Activated naive CD8-positive, alpha-beta T cell treated with anti-CD3 and anti-CD28 coated beads, Interleukin-2, amount 50 U/mL, for 24 hours (primary cell): ENCODE measurements around the gene SDF2L1.
"Not testable (repeated sequence)": the region's sequence is repeated elsewhere in the genome, so short reads cannot be mapped to it uniquely, and the experiment has no call there.

Experiments
- ATAC-seq: fragments of 150-1000 bp; cut with Tn5 transposase; one replicate; pipeline ENCODE4 v1.10.0; 2021
- DNase-seq: peaks from one replicate; pipeline ENCODE4 v3.0.0; 2021
- H3K27ac Mint-ChIP-seq: one replicate; pipeline ENCODE4 v1.8.0; 2021; ENCODE audit warnings: mild to moderate bottlenecking, mixed read lengths
- H3K27me3 Mint-ChIP-seq: one replicate; pipeline ENCODE4 v1.8.0; 2021; ENCODE audit warnings: mixed read lengths
- H3K36me3 Mint-ChIP-seq: one replicate; pipeline ENCODE4 v1.8.0; 2021; ENCODE audit warnings: low read depth, mixed read lengths
- H3K4me1 Mint-ChIP-seq: one replicate; pipeline ENCODE4 v1.8.0; 2021; ENCODE audit warnings: mixed read lengths
- H3K4me3 Mint-ChIP-seq: one replicate; pipeline ENCODE4 v1.8.0; 2021; ENCODE audit warnings: mild to moderate bottlenecking, moderate library complexity, mixed read lengths
- H3K9me3 Mint-ChIP-seq: one replicate; pipeline ENCODE4 v1.8.0; 2021; ENCODE audit warnings: mixed read lengths

The SDF2L1 gene

GRCh38 chr22:21640810-21641209 is 1.3 kb upstream of the SDF2L1 start:
- Mint-ChIP-seq H3K4me1 (peaks cover 25% of the 10 kb centered on the region), H3K27ac (peak overlapping the region; percentile 87), H3K27me3 (peaks cover 7% of the 10 kb centered on the region), H3K36me3 (peaks cover 12% of the 10 kb centered on the region), H3K9me3 (no peaks in the 10 kb centered on the region), H3K4me3 (peak overlapping the region; percentile 21)
- no peak for DNase-seq
- ATAC-seq, result no peak

GRCh38 chr22:21641417-21641788 is 699 bp upstream of the SDF2L1 start:
- H3K27ac Mint-ChIP-seq, result peak overlapping the region; percentile 87
- peak overlapping the region; percentile 92 for H3K4me3 Mint-ChIP-seq
- ATAC-seq (no peak), DNase-seq (no peak)
- peaks cover 7% of the 10 kb centered on the region for H3K27me3 Mint-ChIP-seq
- peaks cover 16% of the 10 kb centered on the region for H3K36me3 Mint-ChIP-seq
- no peaks in the 10 kb centered on the region for H3K9me3 Mint-ChIP-seq
- H3K4me1 Mint-ChIP-seq, result peaks cover 28% of the 10 kb centered on the region

GRCh38 chr22:21642584-21643448 is 714 bp downstream of the SDF2L1 start:
- ATAC-seq (peak; percentile 21), DNase-seq (peak; percentile 75)
- H3K4me1 Mint-ChIP-seq, result peaks cover 32% of the 10 kb centered on the region
- H3K4me3 Mint-ChIP-seq, result peak overlapping the region; percentile 92
- H3K27me3 Mint-ChIP-seq, result peaks cover 7% of the 10 kb centered on the region
- no peaks in the 10 kb centered on the region for H3K9me3 Mint-ChIP-seq
- peak overlapping the region; percentile 87 for H3K27ac Mint-ChIP-seq
- H3K36me3 Mint-ChIP-seq, result peaks cover 26% of the 10 kb centered on the region

GRCh38 chr22:21643533-21644357 is 1.6 kb downstream of the SDF2L1 start:
- Mint-ChIP-seq H3K4me3 (peak overlapping the region; percentile 92), H3K27me3 (peaks cover 7% of the 10 kb centered on the region), H3K36me3 (peaks cover 33% of the 10 kb centered on the region), H3K9me3 (no peaks in the 10 kb centered on the region), H3K4me1 (peaks cover 32% of the 10 kb centered on the region), H3K27ac (peak overlapping the region; percentile 87)
- ATAC-seq (no peak), DNase-seq (no peak)

GRCh38 chr22:21645513-21645912 is 3.4 kb downstream of the SDF2L1 start:
- ATAC-seq, H3K4me3 Mint-ChIP-seq, H3K27me3 Mint-ChIP-seq, H3K27ac Mint-ChIP-seq, H3K9me3 Mint-ChIP-seq, DNase-seq: not testable (repeated sequence)
- peaks cover 45% of the 10 kb centered on the region for H3K36me3 Mint-ChIP-seq
- H3K4me1 Mint-ChIP-seq, result peaks cover 37% of the 10 kb centered on the region

DNA sequence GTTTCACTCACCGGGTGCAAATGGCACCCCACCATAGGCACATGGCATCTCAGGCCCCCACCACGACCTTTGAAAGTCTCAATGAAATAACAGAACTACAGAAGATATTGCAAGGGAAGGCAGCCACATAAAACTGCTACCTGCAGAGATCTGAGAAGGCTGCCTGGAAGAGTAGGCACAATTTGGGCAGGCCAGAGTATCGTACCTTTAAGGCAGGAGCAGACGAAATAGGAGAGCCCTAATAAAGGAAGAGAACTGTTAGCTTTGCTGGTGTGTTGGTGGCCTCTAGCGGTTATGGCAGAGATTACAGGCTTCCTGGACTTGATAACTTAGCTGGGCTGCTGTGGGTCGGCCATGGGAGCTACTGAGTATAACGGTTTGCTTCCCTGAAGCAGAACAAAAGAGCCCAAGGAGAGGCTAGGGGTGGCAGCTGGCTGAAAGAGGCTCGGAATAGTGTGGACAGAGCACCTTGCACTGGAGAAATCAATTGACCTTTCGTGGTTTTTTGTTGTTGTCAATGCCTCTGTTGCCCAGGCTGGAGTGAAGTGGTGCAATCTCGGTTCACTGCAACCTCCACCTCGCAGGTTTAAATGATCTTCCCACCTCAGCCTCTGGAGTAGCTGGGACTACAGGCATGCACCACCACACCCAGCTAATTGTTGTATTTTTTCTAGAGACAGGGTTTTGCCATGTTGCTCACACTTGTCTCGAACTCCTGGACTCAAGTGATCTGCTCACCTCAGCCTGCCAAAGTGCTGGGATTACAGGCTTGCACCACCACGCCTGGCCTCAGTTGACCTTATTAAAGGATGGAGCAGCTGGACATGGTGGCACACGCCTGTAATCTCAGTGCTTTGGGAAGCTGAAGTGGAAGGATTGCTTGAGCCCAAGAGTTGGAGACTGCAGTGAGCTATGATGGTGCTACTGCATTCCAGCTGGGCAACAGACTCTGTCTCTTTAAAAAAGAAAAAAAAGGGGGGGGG is 4.8 kb downstream of the SDF2L1 start:
- no peaks in the 10 kb centered on the region for H3K9me3 Mint-ChIP-seq
- ATAC-seq (peak; percentile 17), DNase-seq (peak; percentile 74)
- H3K27me3 Mint-ChIP-seq, result no peaks in the 10 kb centered on the region
- H3K36me3 Mint-ChIP-seq, result peaks cover 48% of the 10 kb centered on the region
- H3K4me1 Mint-ChIP-seq, result peaks cover 40% of the 10 kb centered on the region
- H3K27ac Mint-ChIP-seq, result peak overlapping the region; percentile 52
- H3K4me3 Mint-ChIP-seq, result no peak overlapping the region

DNA sequence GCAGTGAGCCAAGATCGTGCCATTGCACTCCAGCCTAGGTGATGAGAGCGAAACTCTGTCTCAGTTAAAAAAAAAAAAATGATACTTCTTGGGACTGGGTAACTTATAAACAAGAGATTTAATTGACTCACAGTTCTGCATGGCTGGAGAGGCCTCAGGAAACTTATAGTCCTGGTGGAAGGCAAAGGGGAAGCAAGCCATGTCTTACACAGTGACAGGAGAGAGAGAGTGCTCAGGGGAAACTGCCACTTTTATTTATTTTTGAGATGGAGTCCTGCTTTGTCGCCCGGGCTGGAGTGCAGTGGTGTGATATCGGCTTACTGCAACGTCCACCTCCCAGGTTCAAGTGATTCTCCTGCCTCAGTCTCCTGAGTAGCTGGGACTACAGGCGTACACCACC is 8.2 kb downstream of the SDF2L1 start:
- no peak for DNase-seq
- Mint-ChIP-seq H3K27ac (no peak overlapping the region), H3K4me3 (peak overlapping the region; percentile 21)

DNA sequence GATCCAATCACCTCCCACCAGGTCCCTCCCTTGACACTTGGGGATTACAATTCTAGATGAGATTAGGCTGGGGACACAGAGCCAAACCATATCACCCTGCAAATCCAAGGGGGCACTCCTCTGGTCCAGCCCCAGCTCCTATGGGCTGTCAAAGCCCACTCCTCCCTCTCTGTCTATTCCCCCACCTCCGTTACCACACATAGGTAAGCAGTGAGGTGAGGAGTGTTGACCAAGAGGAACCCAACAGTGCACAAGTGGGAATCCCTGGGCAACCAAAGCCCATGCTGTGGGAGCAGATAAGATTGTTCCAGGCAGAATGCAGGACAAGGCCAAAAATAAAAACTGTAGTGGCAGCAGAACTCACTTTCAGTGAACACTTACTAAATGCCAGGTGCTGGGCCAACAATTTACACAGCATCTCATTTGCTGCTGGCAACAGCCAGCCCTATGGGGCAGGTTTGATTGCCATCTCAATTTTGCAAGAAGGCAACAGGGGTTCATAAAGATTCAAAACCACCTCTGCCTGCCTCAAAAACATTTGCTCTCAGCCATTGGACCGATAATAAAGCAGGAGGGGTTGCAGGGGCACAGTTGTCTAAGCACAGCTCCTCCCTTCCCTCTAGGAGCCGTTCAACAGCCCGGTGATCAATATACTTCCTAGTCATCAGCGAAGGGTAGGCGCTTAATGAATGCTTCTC is 8.9 kb downstream of the SDF2L1 start:
- Mint-ChIP-seq H3K9me3 (no peaks in the 10 kb centered on the region), H3K27ac (peak overlapping the region; percentile 78), H3K27me3 (no peaks in the 10 kb centered on the region), H3K36me3 (peaks cover 39% of the 10 kb centered on the region), H3K4me3 (peak overlapping the region; percentile 88), H3K4me1 (peaks cover 27% of the 10 kb centered on the region)
- DNase-seq (no peak), ATAC-seq (peak; percentile 10)

More for the DNA sequence above, 8.2 kb downstream of the SDF2L1 start:
- Mint-ChIP-seq H3K27me3 (no peaks in the 10 kb centered on the region), H3K9me3 (no peaks in the 10 kb centered on the region), H3K4me1 (peaks cover 27% of the 10 kb centered on the region), H3K36me3 (peaks cover 39% of the 10 kb centered on the region)
- no peak for ATAC-seq

GRCh38 chr22:21651521-21652009 is 9.5 kb downstream of the SDF2L1 start:
- H3K4me1 Mint-ChIP-seq, result peaks cover 26% of the 10 kb centered on the region
- H3K27ac Mint-ChIP-seq, result peak overlapping the region; percentile 78
- H3K4me3 Mint-ChIP-seq, result peak overlapping the region; percentile 88
- peak; percentile 10 for ATAC-seq
- no peak for DNase-seq
- H3K36me3 Mint-ChIP-seq, result peaks cover 33% of the 10 kb centered on the region
- no peaks in the 10 kb centered on the region for H3K9me3 Mint-ChIP-seq
- no peaks in the 10 kb centered on the region for H3K27me3 Mint-ChIP-seq

- ATAC-seq (peak; percentile 98), DNase-seq (peak; percentile 90)
- peak overlapping the region; percentile 78 for H3K27ac Mint-ChIP-seq
Measured at GRCh38 chr22:21652010-21652546, 10.0 kb downstream of the SDF2L1 start.

DNA sequence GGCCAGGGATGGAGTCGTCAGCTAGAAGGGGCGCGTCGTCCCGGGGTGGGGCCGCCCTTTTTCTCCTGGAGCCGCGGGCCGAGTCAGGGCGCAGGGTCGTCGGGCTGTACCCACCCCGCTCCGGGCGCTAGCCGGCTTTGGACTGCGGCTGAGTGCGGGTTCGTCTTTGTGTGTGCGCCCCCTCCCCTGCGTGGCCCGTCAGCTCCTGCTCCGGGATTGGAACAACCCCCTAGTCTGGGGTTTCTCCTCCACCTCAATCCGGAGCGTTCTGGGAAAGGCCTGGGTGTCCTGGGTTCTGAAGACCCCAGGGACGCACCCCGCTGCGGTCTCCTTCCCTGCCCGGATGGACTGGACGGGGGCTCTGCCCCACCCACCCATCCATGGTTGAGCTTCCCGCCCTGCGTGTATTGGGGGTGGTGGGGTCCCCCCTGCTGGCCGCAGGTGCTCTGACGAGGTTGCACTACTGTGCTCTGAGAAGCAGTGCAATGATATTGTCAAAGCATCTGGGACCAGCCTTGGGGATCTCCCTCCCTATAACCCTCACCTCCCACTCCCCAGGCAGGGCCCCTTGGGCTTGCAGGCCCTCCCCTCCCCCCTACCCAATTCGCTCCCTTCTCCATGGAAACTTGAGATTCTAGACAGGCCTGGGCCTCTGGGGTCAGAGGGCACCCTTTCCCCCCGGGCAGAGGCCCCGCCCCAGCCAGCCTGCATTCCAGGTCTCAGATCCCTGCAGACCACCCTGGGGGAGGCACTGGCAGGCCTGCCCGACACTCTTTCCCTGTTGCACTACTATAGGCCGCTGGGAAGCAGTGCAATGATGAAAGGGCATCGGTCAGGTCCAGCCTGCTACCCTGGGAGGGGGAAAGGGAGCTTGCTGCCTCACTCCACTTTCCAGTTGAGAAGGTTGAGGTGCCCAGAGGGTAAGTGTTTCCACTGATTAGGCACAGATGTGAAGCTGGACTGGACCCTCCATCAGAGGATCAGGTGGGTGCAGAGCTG is 10.7 kb downstream of the SDF2L1 start:
- H3K27me3 Mint-ChIP-seq, result no peaks in the 10 kb centered on the region
- peak; percentile 3 for ATAC-seq
- no peaks in the 10 kb centered on the region for H3K9me3 Mint-ChIP-seq
- peak overlapping the region; percentile 88 for H3K4me3 Mint-ChIP-seq
- H3K4me1 Mint-ChIP-seq, result peaks cover 31% of the 10 kb centered on the region
- no peak overlapping the region for H3K27ac Mint-ChIP-seq
- DNase-seq, result no peak
- peaks cover 25% of the 10 kb centered on the region for H3K36me3 Mint-ChIP-seq

More at GRCh38 chr22:21652010-21652546, 10.0 kb downstream of the SDF2L1 start:
- H3K4me3 Mint-ChIP-seq, result peak overlapping the region; percentile 88
- H3K4me1 Mint-ChIP-seq, result peaks cover 29% of the 10 kb centered on the region
- no peaks in the 10 kb centered on the region for H3K27me3 Mint-ChIP-seq
- peaks cover 28% of the 10 kb centered on the region for H3K36me3 Mint-ChIP-seq
- H3K9me3 Mint-ChIP-seq, result no peaks in the 10 kb centered on the region

- Mint-ChIP-seq H3K4me3 (peak overlapping the region; percentile 48), H3K4me1 (peaks cover 16% of the 10 kb centered on the region), H3K27me3 (no peaks in the 10 kb centered on the region), H3K27ac (peak overlapping the region; percentile 33), H3K36me3 (peaks cover 3% of the 10 kb centered on the region), H3K9me3 (no peaks in the 10 kb centered on the region)
- ATAC-seq (no peak), DNase-seq (no peak)
Measured at GRCh38 chr22:21657020-21657359, 14.9 kb downstream of the SDF2L1 start.
